Effector memory CD4-positive, alpha-beta T cell (primary cell): ENCODE measurements around the gene RBM38.

Experiments
- DNase-seq, 3 donors: peaks; one replicate each; pipeline ENCODE4 v3.0.0-alpha.2; 2020
- H3K27ac ChIP-seq: 2 replicates; pipeline ENCODE4 v1.7.0; 2013; ENCODE audit warnings: mild to moderate bottlenecking, low read length, moderate library complexity; ENCODE audit not compliant: insufficient read depth, poor library complexity, severe bottlenecking
- H3K27me3 ChIP-seq: replicated peaks from 2 replicates; pipeline ENCODE4 v1.7.0; 2013; ENCODE audit warnings: mild to moderate bottlenecking, low read length; ENCODE audit not compliant: insufficient read depth, control insufficient read depth, poor library complexity, severe bottlenecking
- H3K36me3 ChIP-seq: 2 replicates; pipeline ENCODE4 v1.7.0; 2013; ENCODE audit warnings: mild to moderate bottlenecking, low read length, moderate library complexity; ENCODE audit not compliant: control insufficient read depth, insufficient read depth
- H3K4me1 ChIP-seq: 2 replicates; pipeline ENCODE4 v1.7.0; 2013; ENCODE audit warnings: low read length, mild to moderate bottlenecking; ENCODE audit not compliant: control insufficient read depth, insufficient read depth, poor library complexity, severe bottlenecking
- H3K4me3 ChIP-seq: 2 replicates; pipeline ENCODE4 v1.7.0; 2013; ENCODE audit warnings: low read length, low read depth, mild to moderate bottlenecking; ENCODE audit not compliant: insufficient read depth, poor library complexity, severe bottlenecking
- H3K9me3 ChIP-seq: 2 replicates; pipeline ENCODE4 v1.7.0; 2013; ENCODE audit warnings: mild to moderate bottlenecking, low read length, moderate library complexity; ENCODE audit not compliant: control insufficient read depth

Gene RBM38

GRCh38 chr20:57351042-57351783, 40.0 kb upstream of the RBM38 start, which contains the start of gene RAE1:
Gene RAE1, plus strand, starts transcription at chr20:57351255. Its CDS starts 2,784 bp downstream, at chr20:57354039.
- Histone ChIP-seq H3K36me3 (no peaks in the 10 kb centered on the region), H3K4me1 (peaks cover 7% of the 10 kb centered on the region), H3K27ac (peak within 1 kb of the TSS; percentile 84), H3K27me3 (no peaks in the 10 kb centered on the region), H3K9me3 (no peaks in the 10 kb centered on the region), H3K4me3 (peak within 1 kb of the TSS; percentile 81)
- DNase-seq, result peak; percentile 80 to 88 (median 83)

DNA sequence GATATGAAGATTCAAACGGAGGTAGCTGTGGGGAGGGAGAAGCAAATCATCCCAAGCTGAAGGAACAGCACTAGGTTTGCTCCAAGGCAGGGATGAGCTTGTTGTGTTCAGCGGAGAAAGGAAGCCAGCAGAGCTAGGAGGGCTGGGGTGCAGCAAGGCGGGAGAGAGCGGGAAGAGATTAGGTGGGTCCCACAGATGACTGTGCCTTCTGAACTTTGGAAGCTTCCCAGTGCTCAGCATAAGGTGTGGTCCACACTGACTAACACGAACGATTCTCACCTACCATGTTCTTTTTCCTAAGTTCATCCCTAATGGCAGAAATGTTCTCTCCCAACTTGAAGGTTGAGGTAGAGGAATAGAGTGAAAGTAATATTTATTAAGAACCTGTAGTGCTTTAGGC, 38.9 kb upstream of the RBM38 start:
- no peak overlapping the region for H3K27ac ChIP-seq

GRCh38 chr20:57353351-57353750, 37.8 kb upstream of the RBM38 start:
- H3K9me3 ChIP-seq, result no peaks in the 10 kb centered on the region
- DNase-seq, result no peak
- no peak overlapping the region for H3K4me3 ChIP-seq
- H3K36me3 ChIP-seq, result no peaks in the 10 kb centered on the region
- H3K27me3 ChIP-seq, result no peaks in the 10 kb centered on the region
- H3K4me1 ChIP-seq, result peaks cover 7% of the 10 kb centered on the region
- H3K27ac ChIP-seq, result no peak overlapping the region

More for the DNA sequence above, 38.9 kb upstream of the RBM38 start:
- H3K27me3 ChIP-seq, result no peaks in the 10 kb centered on the region
- DNase-seq, result no peak
- peak overlapping the region; percentile 9 for H3K4me3 ChIP-seq
- no peaks in the 10 kb centered on the region for H3K36me3 ChIP-seq
- H3K4me1 ChIP-seq, result peaks cover 7% of the 10 kb centered on the region
- no peaks in the 10 kb centered on the region for H3K9me3 ChIP-seq

DNA sequence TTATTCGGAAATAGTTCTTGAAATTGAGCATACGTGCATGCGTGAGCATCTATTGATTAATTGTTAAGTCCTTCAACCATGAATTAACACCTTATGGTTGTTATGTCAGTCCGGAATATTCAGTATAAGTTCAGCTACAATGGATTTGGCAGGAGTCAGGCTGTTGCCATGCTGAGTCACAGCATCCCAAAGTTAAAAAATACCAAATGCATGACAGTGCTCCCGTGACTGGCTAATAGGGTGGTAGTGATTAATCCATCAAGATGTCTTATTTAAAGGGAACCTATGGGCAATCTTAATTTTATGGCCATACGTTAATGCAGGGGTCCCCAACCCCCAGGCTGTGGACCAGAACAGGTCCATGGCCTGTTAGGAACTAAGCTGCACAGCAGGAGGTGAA, 29.7 kb upstream of the RBM38 start:
- Histone ChIP-seq H3K27ac (no peak overlapping the region), H3K4me3 (no peak overlapping the region), H3K4me1 (no peaks in the 10 kb centered on the region), H3K27me3 (no peaks in the 10 kb centered on the region), H3K36me3 (peaks cover 32% of the 10 kb centered on the region), H3K9me3 (no peaks in the 10 kb centered on the region)
- DNase-seq, result no peak

DNA sequence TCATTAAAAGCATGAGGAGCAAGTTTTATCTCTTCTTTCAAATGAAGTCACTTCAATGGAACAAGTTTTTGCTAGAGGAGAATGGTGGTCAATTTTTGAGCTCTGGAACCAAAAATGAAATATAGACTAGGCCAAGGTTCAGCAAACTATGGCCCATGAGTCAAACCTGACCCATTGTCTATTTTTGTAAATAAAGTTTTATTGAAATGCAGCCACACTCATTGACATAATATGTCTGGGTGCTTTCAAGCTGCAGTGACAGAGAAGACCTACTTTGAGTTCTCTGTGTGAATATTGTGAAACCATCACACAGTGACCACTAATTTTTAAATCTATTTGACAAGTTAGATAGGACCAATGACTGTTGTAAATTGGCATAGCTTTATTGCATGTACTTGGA, 26.7 kb upstream of the RBM38 start:
- Histone ChIP-seq H3K4me1 (no peaks in the 10 kb centered on the region), H3K27ac (no peak overlapping the region), H3K9me3 (no peaks in the 10 kb centered on the region), H3K27me3 (no peaks in the 10 kb centered on the region), H3K4me3 (no peak overlapping the region), H3K36me3 (peaks cover 61% of the 10 kb centered on the region)
- DNase-seq, result no peak

GRCh38 chr20:57369596-57369995, 21.6 kb upstream of the RBM38 start:
- H3K27me3 ChIP-seq, result no peaks in the 10 kb centered on the region
- no peaks in the 10 kb centered on the region for H3K4me1 ChIP-seq
- no peak for DNase-seq
- peaks cover 95% of the 10 kb centered on the region for H3K36me3 ChIP-seq
- no peak overlapping the region for H3K27ac ChIP-seq
- H3K4me3 ChIP-seq, result no peak overlapping the region
- no peaks in the 10 kb centered on the region for H3K9me3 ChIP-seq

DNA sequence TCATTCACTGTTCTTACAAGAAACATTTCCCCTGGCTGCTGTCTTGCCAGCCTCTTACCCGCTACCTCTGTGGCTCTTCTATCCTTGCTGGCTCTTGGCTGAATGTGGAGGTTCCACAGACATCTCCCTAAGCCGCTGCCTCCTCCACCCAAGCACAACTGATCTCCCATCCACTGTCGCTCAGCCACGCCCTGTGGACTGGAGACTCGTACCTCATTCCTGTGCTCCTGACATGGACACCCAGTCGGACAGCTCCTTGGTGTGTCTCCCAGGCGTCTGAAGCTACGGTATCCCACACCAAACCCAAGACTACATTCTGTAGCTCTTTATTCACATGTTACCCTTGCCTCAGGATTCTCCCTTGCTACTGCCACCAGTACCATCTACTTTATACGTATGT, 20.9 kb upstream of the RBM38 start:
- DNase-seq, result no peak
- no peaks in the 10 kb centered on the region for H3K27me3 ChIP-seq
- no peak overlapping the region for H3K4me3 ChIP-seq
- H3K9me3 ChIP-seq, result no peaks in the 10 kb centered on the region
- H3K27ac ChIP-seq, result no peak overlapping the region
- H3K4me1 ChIP-seq, result no peaks in the 10 kb centered on the region
- H3K36me3 ChIP-seq, result peaks cover 98% of the 10 kb centered on the region

DNA sequence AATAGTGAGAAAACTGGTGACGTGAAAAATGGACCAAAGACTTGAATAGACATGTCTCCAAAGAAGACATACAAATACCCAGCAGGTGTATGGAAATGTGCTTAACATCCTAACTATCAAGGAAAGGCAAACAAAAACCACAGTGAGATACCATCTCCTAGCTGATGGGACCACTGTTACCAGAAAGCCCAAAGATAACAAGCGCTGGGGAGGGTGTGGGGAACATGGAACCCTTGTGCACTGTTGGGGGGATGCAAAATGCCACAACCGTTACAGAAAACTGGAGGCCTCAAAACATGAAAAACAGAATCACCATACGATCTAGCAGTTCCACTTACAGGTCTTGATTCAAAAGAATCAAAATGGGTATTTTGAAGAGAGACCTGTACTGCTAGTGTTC, 19.8 kb upstream of the RBM38 start:
- Histone ChIP-seq H3K4me3 (no peak overlapping the region), H3K27me3 (no peaks in the 10 kb centered on the region), H3K4me1 (no peaks in the 10 kb centered on the region), H3K9me3 (no peaks in the 10 kb centered on the region), H3K27ac (no peak overlapping the region), H3K36me3 (peaks cover 98% of the 10 kb centered on the region)
- DNase-seq, result no peak

GRCh38 chr20:57372157-57372556, 19.0 kb upstream of the RBM38 start:
- no peaks in the 10 kb centered on the region for H3K9me3 ChIP-seq
- no peak overlapping the region for H3K4me3 ChIP-seq
- no peaks in the 10 kb centered on the region for H3K4me1 ChIP-seq
- peaks cover 98% of the 10 kb centered on the region for H3K36me3 ChIP-seq
- H3K27me3 ChIP-seq, result no peaks in the 10 kb centered on the region
- no peak overlapping the region for H3K27ac ChIP-seq
- DNase-seq, result no peak

- Histone ChIP-seq H3K36me3 (peaks cover 98% of the 10 kb centered on the region), H3K4me1 (no peaks in the 10 kb centered on the region), H3K27ac (no peak overlapping the region), H3K9me3 (no peaks in the 10 kb centered on the region), H3K4me3 (no peak overlapping the region), H3K27me3 (no peaks in the 10 kb centered on the region)
- DNase-seq, result no peak
Observed at GRCh38 chr20:57372581-57373350, 18.4 kb upstream of the RBM38 start.
